ENCODE measurements around the gene ANK2.

DNA sequence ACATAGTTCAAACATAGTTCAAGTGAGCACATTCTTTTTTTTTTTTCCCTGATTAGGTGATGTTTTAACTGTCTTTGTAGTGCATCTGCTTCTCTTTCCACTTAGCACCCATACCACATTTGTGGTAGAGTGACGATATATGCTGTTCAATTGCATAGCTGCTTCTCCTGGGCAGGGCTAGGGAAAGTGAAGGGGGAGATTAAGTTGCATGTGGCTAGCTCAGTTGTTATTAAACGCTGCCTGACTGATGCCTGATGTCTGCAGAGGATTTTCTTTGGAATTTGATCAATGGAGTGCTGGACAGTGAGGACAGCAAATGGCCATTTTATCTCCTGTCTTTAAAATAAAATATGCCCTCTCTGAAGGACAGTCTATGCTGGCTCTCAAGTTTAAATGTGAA lies 63.7 kb downstream of the ANK2 start:
- TF ChIP-seq, protein P1, sequence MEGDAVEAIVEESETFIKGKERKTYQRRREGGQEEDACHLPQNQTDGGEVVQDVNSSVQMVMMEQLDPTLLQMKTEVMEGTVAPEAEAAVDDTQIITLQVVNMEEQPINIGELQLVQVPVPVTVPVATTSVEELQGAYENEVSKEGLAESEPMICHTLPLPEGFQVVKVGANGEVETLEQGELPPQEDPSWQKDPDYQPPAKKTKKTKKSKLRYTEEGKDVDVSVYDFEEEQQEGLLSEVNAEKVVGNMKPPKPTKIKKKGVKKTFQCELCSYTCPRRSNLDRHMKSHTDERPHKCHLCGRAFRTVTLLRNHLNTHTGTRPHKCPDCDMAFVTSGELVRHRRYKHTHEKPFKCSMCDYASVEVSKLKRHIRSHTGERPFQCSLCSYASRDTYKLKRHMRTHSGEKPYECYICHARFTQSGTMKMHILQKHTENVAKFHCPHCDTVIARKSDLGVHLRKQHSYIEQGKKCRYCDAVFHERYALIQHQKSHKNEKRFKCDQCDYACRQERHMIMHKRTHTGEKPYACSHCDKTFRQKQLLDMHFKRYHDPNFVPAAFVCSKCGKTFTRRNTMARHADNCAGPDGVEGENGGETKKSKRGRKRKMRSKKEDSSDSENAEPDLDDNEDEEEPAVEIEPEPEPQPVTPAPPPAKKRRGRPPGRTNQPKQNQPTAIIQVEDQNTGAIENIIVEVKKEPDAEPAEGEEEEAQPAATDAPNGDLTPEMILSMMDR (optimal IDR thresholded peaks at IDR 0.05 in 1 of 3, IDR thresholded peaks at IDR 0.05 in 1 of 3, conservative IDR thresholded peaks at IDR 0.05 in 1 of 3; ENCODE audit: extremely low read depth in 1 of 3, insufficient read depth in 2 of 3, low read length in 3 of 3), result no peak
- TF ChIP-seq EZH2 (IDR thresholded peaks at IDR 0.05; ENCODE audit: low read length), result no peak
